Measurements from ENCODE around the gene ALDH1A2.

Gene ALDH1A2

GRCh38 chr15:57941816-57942215, 123.7 kb downstream of the ALDH1A2 start:
- DNase-seq, result no peak

DNA sequence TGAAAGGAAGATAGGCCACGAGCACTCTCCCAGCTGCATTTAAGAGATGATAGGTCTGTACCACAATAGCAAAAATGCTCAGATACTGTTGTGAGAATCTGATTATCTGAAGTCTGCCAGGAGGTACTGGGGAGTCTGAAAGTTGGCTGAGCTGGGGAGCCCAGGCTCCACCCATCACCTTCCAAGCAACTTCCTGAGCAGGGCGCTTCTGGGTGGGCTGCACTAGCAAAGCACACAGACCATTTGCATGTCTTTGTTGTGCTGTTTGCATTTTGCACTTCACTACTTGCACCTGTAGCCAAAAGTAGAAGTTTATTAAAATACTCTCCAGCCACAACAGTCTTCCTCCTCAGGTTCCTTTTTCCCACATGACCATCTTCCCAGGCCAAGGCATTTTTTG, 133.2 kb downstream of the ALDH1A2 start:
- no peak for DNase-seq

- no peak for DNase-seq
Observed at GRCh38 chr15:57931570-57931969, 133.9 kb downstream of the ALDH1A2 start.

DNA sequence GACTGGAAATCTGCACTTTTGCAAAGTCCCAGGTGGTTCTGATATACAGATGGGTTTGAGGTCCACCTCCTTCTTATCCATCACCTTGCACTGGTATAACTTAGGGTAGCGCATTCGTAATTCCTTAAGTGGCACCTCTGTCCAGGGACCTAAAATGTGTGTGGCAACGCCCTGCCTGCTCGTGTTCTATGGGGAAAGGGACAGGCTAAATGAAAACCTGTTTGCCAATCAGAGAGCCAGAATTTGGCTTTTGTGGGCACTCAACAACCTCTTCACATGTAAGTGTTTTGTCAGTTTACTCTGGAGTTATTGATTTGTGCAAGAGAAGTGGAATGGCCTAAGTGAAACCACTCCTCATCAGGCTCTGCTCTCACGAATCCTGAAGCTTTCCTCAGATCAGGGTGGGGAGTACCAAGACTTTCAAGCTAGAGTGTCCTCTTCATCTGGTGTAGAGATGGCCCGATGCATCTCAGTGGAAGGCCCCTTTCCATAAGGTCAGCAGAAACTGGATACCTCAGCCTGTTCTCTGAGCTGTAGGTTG, 138.3 kb downstream of the ALDH1A2 start:
- no peak for DNase-seq

DNA sequence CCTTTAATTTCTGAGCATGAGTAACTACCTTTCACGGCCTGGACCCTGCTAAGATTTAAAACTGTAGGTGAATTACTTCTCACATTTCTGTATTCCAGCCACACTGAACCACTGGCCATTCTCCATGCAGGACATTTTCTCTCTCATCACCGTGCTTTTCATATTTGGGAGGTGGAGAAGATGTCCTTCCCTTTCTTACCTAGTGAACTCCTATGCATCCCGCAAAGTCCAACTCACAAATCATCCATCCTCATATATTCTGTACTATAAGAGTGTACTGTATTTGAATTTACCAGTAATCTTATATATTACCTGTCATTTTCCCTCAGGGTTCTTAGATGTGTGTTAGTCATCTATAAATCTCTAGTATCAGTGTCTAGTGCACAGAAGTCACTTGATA, 139.9 kb downstream of the ALDH1A2 start:
- no peak for DNase-seq

DNA sequence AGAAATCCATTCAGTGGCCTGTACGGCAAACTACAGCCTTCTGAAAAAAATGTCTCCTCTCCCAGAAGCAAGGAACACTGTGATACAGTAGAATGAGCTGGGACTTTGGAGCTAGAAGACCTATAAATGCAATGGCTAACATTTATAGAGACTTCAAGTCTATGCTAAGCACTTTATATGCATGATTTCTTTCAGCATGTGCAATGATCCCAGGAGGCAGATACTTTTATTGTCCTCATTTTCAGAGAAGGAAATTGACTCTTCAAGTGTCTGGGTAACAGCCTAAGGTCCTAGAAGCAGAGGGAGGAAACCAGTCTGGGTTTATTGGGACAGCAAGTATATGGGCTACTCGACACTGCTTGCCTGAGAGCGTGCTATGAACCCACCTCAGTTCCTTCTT, 140.9 kb downstream of the ALDH1A2 start:
- no peak for DNase-seq

DNA sequence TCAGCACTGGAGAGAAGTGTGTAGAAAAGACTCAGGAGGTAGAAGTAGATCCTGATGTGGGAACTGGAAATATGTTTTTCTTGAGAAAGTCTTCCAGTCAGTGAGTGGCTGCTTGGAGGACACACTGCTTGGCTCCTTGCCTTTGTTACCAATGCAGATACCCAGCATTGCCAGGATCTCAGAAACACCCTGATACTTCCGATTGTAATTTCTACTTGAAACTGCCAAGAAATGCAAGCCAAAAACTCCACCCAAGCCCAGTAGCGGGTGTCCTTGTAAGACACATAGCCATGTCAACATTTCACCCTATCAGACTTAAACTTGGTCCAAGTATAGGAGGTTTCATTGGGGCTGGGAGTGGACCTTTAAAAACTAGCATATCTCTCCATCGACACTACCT, 141.8 kb downstream of the ALDH1A2 start:
- DNase-seq, result no peak

GRCh38 chr15:57923306-57923705, 142.2 kb downstream of the ALDH1A2 start:
- DNase-seq, result no peak

- no peak for DNase-seq
Observed at GRCh38 chr15:57922776-57923175, 142.7 kb downstream of the ALDH1A2 start.

DNA sequence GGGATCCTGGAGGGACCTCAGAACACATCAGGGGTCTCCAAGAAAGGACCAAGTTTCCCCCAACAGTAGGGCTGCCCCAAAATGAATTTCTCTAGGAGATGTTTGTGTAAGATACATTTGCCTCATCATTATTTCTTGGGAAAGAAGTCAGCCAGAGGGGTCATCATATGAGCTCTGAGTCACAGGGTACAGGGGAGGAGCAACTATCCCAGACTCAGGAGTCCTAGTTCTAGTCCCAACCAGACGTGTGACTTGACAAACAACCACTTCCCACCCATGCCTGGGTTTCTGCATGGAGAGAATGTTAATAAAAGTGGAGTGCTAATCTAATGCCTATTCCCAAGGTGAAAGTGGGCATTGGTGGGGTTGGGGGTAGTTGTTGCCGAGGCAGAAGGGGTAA, 144.1 kb downstream of the ALDH1A2 start:
- no peak for DNase-seq

GRCh38 chr15:57920911-57921310, 144.6 kb downstream of the ALDH1A2 start:
- no peak for DNase-seq

GRCh38 chr15:57919754-57920153, 145.8 kb downstream of the ALDH1A2 start:
- DNase-seq, result no peak

DNA sequence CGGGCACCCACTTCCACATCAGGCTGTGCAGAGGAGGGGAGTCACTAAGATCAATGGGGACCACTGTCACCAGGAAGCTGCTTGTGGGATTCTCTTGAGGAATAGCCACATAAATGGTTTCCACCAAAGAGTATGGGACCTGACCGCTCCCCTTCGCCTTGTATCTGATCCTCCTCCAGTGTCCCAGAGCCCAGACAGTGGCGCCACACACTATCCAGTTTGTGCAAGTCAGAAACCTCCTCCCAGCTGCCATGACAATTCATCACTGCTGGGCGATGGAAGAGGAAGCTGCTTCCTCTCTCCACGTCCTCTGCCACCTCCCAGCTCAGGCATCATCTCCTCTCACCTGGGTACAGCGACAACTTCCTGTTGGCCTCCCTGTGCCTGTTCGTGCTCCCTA, 147.5 kb downstream of the ALDH1A2 start:
- DNase-seq, result no peak

DNA sequence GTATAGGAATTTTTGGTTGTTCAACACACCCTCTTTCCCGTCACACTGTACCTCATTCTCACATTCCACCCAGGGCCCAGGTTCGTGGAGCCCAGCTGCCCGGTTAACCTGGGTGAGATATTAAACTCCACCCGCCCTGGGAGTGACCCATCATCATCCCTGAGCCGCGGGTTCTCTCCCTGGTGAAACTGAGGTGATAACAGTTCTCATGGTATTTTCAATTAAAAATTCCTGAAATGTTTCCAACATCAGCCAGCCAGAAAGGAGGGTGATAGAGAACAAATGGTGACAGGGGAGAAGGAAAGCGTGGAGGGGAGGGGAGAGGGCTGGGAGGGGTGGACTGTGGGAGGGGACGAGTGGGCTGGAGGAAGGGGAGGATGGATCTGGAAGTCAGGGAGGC, 148.8 kb downstream of the ALDH1A2 start:
- DNase-seq, result no peak

DNA sequence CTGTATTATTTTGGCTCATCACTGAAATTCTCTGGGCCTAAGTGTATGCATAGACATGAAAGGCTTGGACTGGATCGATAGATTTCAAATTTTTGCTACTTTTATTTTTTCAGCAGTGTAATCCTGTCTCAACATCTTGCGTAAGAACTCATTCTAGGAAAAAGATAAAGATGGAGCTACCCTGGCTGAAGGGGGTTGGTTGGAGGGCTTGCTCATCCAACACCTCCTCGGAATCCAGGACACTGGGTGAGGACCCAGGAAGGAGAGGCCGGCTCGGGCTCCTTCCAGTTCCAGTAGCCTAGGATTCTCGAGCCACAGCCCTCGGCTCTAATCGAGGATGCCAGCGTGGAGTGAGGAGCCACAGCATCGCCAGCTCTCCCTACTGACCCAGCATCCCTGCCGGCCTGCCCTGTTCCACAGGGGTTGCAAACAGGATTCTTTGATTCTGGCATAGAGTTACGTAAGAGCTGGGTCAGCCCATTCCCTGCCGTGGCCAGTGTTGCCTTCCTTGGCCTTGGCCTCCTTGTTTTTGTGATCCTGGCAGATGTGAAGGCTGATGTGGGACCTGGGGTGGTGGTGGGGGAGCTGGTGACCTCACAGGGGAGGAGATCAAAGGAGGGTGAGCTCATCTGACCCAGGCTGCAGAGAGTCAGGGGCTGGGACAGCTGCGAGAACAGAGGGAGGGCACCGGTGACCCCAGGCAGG, 149.5 kb downstream of the ALDH1A2 start:
- DNase-seq, result no peak

DNA sequence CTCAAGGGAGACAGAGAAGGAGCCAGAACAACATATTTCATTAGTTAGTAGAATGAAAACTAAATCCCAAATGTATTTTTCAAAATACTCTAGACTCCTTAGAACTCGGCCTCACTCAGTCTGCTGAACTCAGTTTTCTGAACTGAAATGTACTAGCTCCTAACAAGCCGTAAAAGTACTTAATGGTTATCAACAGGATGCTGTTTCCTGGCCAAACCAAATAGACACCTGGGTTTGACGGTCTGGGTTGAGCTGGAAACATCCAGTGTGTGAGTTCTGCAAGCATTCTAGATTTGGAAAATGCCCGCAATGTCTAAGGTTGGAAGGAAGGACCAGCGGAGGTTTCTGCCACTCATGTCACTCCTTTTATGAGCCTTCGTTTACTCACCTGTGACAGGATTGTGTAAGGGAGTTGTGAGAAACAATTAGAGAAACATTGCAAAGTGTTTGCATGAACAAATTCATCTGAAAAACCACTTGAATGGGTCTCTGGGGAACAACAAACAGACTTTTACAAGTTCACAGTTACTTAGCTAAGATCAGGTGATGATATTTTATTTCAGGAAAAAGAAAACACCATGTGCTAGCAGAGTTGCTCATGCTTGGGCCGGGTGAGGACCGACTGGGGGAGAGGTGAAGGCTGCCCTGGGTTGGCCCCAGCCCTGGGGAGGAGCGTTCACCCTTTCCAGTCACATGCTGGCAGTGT, 151.0 kb downstream of the ALDH1A2 start:
- DNase-seq, result no peak

- DNase-seq, result no peak
Observed at GRCh38 chr15:57911247-57911646, 154.3 kb downstream of the ALDH1A2 start.

DNA sequence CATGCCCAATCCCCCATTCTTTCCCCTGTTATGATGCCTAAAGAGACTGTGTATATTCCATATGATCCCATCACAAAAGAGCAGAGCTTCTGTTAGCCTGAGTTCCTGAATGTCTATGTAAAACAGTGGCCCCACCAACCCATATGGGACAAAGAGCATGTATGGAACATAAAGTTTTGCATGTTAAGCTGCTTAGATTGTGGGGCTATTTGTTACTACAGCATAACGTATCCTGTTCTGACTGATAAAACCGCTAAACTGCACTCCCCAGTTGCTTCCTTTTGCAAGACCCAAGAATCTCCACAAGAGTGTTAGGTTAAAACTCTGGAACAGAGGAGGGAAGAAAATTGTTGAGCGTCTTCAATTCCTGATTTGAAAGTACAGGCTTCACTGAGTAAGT, 154.8 kb downstream of the ALDH1A2 start:
- DNase-seq, result no peak

GRCh38 chr15:57909388-57909787, 156.1 kb downstream of the ALDH1A2 start:
- no peak for DNase-seq

DNA sequence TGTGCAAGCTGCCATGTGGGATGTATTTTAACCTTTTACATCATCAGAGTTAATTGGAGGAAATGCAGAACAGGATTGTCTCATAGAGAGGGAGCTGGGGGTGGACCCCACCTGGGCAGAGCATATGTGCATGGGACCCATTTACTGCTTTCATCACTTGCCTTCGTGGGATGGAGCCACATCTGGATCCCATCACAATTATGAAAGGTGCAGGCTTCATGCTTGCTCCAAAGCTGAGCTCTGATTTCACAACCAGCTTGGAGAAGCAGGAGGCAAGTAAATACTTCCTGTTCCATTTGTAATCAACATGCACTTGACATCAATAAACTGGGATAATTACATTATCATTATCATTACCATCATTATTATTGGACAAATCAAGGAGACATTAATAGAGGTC, 161.9 kb downstream of the ALDH1A2 start:
- DNase-seq, result no peak

All from CD4-positive, alpha-beta T cell treated with Interleukin-1 beta for 1 hour (primary cell).